Stimulated activated naive B cell treated with anti-CD40 and anti-IgM and Interleukin-4, amounts not matched to agents 10 μg/mL and 1 μg/mL and 100 μg/mL, for 72 hours (primary cell): ENCODE results near the gene GLB1L2.

Source experiments
- ATAC-seq, 2 donors: fragments of 150-1000 bp; cut with Tn5 transposase; replicated peaks; 2 replicates each; pipeline ENCODE4 v1.10.0; 2021; ENCODE audit warnings: moderate library complexity in 1 of 2
- DNase-seq: peaks from one replicate; pipeline ENCODE4 v3.0.0; 2021
- H3K27ac Mint-ChIP-seq: one replicate; pipeline ENCODE4 v1.8.0; 2022; ENCODE audit warnings: mild to moderate bottlenecking, mixed read lengths
- H3K27me3 Mint-ChIP-seq, 2 donors: one replicate each; pipeline ENCODE4 v1.8.0; 2022; ENCODE audit warnings: mixed read lengths in 2 of 2
- H3K36me3 Mint-ChIP-seq, 2 donors: one replicate each; pipeline ENCODE4 v1.8.0; 2022; ENCODE audit warnings: mixed read lengths in 2 of 2, mild to moderate bottlenecking in 1 of 2
- H3K4me1 Mint-ChIP-seq, 2 donors: one replicate each; pipeline ENCODE4 v1.8.0; 2022; ENCODE audit warnings: mixed read lengths in 2 of 2, mild to moderate bottlenecking in 1 of 2
- H3K4me3 Mint-ChIP-seq, 2 donors: one replicate each; pipeline ENCODE4 v1.8.0; 2022; ENCODE audit warnings: mild to moderate bottlenecking in 2 of 2, mixed read lengths in 2 of 2, moderate library complexity in 1 of 2
- H3K9me3 Mint-ChIP-seq, 2 donors: one replicate each; pipeline ENCODE4 v1.8.0; 2022; ENCODE audit warnings: mixed read lengths in 2 of 2, mild to moderate bottlenecking in 1 of 2

The GLB1L2 gene

GRCh38 chr11:134386945-134387344 lies 55.2 kb downstream of the GLB1L2 start:
- H3K27ac Mint-ChIP-seq: no peak overlapping the region
- H3K9me3 Mint-ChIP-seq: no peaks in the 10 kb centered on the region
- DNase-seq (no peak), ATAC-seq (no peak)
- peaks cover 3 to 5% of the 10 kb centered on the region in 2 donors for H3K4me1 Mint-ChIP-seq
- H3K27me3 Mint-ChIP-seq: peaks cover 14 to 15% of the 10 kb centered on the region in 2 donors
- no peaks in the 10 kb centered on the region for H3K36me3 Mint-ChIP-seq
- H3K4me3 Mint-ChIP-seq: no peak overlapping the region

DNA sequence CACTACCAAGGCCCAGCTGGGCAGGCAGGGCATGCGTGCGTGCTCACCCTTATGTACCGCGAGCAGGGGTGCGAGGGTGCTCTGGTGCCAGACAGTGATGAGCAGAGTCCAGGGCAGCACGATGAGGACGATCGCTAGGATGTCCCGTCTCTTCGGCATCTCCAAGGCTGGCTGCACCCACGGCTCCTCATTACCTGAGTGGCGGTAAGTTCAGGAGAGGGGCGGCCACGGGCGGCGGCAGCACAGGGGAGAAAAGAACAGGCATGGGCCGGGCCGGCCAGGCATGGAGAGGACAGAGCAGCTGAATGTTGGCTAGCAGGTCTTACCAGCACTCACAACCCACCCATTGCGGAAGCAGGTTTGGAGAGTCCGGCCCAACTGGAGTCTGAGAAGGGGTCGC lies 55.7 kb downstream of the GLB1L2 start:
- Mint-ChIP-seq H3K4me3 (no peak overlapping the region), H3K27me3 (peaks cover 14 to 15% of the 10 kb centered on the region in 2 donors), H3K36me3 (no peaks in the 10 kb centered on the region), H3K4me1 (peaks cover 3 to 5% of the 10 kb centered on the region in 2 donors), H3K9me3 (no peaks in the 10 kb centered on the region), H3K27ac (no peak overlapping the region)
- DNase-seq (no peak), ATAC-seq (no peak)

GRCh38 chr11:134388590-134388989 lies 56.8 kb downstream of the GLB1L2 start:
- Mint-ChIP-seq H3K4me3 (no peak overlapping the region), H3K27me3 (peaks cover 14 to 19% of the 10 kb centered on the region in 2 donors)

GRCh38 chr11:134389464-134390180 lies 57.8 kb downstream of the GLB1L2 start:
- Mint-ChIP-seq H3K27me3 (peaks cover 14 to 19% of the 10 kb centered on the region in 2 donors), H3K4me1 (peaks cover 3 to 5% of the 10 kb centered on the region in 2 donors), H3K9me3 (no peaks in the 10 kb centered on the region), H3K36me3 (no peaks in the 10 kb centered on the region), H3K27ac (no peak overlapping the region), H3K4me3 (no peak overlapping the region)
- DNase-seq (no peak), ATAC-seq (no peak)

More at GRCh38 chr11:134388590-134388989, 56.8 kb downstream of the GLB1L2 start:
- Mint-ChIP-seq H3K4me1 (peaks cover 3 to 5% of the 10 kb centered on the region in 2 donors), H3K36me3 (no peaks in the 10 kb centered on the region), H3K9me3 (no peaks in the 10 kb centered on the region), H3K27ac (no peak overlapping the region)
- ATAC-seq (no peak), DNase-seq (no peak)

DNA sequence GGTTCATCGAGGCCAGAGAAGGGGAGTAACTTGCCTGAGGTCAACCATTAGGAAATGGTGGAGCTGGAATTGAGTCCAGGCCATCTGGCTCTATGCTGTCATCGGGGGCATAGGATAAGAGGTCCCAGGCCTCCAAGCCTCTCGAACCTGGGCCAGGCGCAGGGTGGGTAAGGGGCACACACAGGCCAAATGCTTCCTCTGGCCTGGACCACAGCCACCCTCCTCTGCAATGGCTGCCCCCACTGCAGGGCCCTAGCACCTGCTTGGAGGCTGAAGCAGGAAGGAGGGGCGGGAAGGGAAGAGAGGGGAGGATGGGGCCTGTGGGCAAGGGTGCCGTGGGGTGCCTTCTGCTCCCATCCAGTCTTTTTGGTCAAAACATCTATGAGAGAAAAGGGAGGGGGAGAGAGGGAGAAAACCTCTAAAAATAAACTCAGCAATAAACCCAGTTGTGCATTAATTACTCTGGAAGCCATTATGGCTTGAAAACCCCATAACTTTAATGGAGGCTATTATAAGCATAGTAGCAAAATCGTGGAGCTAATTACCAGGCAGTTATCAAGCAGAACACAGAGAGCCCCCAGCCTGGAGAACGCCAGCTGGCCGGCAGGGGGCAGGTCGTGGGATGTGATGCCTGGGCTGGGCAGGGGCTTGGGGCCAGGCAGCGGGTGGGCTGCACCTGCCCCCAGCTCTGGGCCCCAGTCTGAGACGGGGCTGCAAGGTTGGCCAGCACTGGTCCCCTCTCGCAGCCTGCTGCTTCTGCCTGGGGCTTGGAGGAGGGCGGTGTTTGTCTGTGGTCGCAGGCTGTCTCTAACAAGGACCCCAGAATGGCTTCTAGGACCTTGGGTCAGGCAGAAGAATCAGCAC lies 59.1 kb downstream of the GLB1L2 start:
- peaks cover 3 to 5% of the 10 kb centered on the region in 2 donors for H3K4me1 Mint-ChIP-seq
- ATAC-seq (no peak), DNase-seq (no peak)
- H3K4me3 Mint-ChIP-seq: no peak overlapping the region
- no peaks in the 10 kb centered on the region for H3K36me3 Mint-ChIP-seq
- H3K27ac Mint-ChIP-seq: no peak overlapping the region
- peaks cover 14 to 19% of the 10 kb centered on the region in 2 donors for H3K27me3 Mint-ChIP-seq
- no peaks in the 10 kb centered on the region for H3K9me3 Mint-ChIP-seq

GRCh38 chr11:134391656-134392055 lies 59.9 kb downstream of the GLB1L2 start:
- ATAC-seq (no peak), DNase-seq (no peak)
- Mint-ChIP-seq H3K36me3 (no peaks in the 10 kb centered on the region), H3K27ac (no peak overlapping the region), H3K27me3 (peaks cover 12 to 18% of the 10 kb centered on the region in 2 donors), H3K4me3 (no peak overlapping the region), H3K9me3 (no peaks in the 10 kb centered on the region), H3K4me1 (peaks cover 3 to 5% of the 10 kb centered on the region in 2 donors)

GRCh38 chr11:134392953-134393615 lies 61.3 kb downstream of the GLB1L2 start:
- H3K4me3 Mint-ChIP-seq: no peak overlapping the region
- no peak for DNase-seq
- H3K9me3 Mint-ChIP-seq: no peaks in the 10 kb centered on the region
- no peaks in the 10 kb centered on the region for H3K36me3 Mint-ChIP-seq
- no peak overlapping the region for H3K27ac Mint-ChIP-seq
- H3K27me3 Mint-ChIP-seq: peaks cover 8 to 9% of the 10 kb centered on the region in 2 donors
- no peaks in the 10 kb centered on the region for H3K4me1 Mint-ChIP-seq
- no peak for ATAC-seq

- Mint-ChIP-seq H3K27me3 (peaks cover 9% of the 10 kb centered on the region in 2 donors), H3K4me3 (no peak overlapping the region), H3K36me3 (no peaks in the 10 kb centered on the region), H3K4me1 (no peaks in the 10 kb centered on the region), H3K9me3 (no peaks in the 10 kb centered on the region), H3K27ac (no peak overlapping the region)
- ATAC-seq (no peak), DNase-seq (no peak)
Measured at GRCh38 chr11:134393638-134394037, 61.9 kb downstream of the GLB1L2 start.

- no peaks in the 10 kb centered on the region for H3K36me3 Mint-ChIP-seq
- no peaks in the 10 kb centered on the region for H3K9me3 Mint-ChIP-seq
- H3K27ac Mint-ChIP-seq: peak overlapping the region; percentile 42
- no peak overlapping the region for H3K4me3 Mint-ChIP-seq
- no peak for DNase-seq
- no peak for ATAC-seq
- peaks cover 9 to 15% of the 10 kb centered on the region in 2 donors for H3K27me3 Mint-ChIP-seq
- no peaks in the 10 kb centered on the region for H3K4me1 Mint-ChIP-seq
Measured at GRCh38 chr11:134394311-134394710, 62.5 kb downstream of the GLB1L2 start.

DNA sequence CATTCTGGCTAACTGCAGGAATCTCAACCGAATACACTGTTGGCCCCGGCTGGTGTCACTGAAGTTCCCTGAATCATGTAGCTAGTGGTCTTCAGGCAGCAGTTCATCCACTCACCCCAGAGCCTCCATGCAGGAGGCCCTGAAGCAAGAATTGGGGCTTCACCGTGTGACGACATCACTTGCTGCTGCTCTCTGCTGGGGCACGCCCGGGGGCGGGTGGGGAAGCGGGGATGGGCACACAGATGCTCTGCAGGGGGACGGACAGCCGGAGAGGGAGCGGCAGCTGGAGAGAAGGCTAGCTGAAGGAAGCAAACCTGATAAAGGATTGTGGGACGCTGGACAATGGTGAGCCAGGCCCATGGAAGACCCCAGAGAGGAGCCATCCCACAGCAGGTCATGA lies 63.2 kb downstream of the GLB1L2 start:
- H3K9me3 Mint-ChIP-seq: no peaks in the 10 kb centered on the region
- no peak for DNase-seq
- H3K4me3 Mint-ChIP-seq: no peak overlapping the region
- H3K36me3 Mint-ChIP-seq: no peaks in the 10 kb centered on the region
- ATAC-seq: no peak
- H3K27ac Mint-ChIP-seq: no peak overlapping the region
- H3K27me3 Mint-ChIP-seq: peaks cover 9 to 16% of the 10 kb centered on the region in 2 donors
- no peaks in the 10 kb centered on the region for H3K4me1 Mint-ChIP-seq

DNA sequence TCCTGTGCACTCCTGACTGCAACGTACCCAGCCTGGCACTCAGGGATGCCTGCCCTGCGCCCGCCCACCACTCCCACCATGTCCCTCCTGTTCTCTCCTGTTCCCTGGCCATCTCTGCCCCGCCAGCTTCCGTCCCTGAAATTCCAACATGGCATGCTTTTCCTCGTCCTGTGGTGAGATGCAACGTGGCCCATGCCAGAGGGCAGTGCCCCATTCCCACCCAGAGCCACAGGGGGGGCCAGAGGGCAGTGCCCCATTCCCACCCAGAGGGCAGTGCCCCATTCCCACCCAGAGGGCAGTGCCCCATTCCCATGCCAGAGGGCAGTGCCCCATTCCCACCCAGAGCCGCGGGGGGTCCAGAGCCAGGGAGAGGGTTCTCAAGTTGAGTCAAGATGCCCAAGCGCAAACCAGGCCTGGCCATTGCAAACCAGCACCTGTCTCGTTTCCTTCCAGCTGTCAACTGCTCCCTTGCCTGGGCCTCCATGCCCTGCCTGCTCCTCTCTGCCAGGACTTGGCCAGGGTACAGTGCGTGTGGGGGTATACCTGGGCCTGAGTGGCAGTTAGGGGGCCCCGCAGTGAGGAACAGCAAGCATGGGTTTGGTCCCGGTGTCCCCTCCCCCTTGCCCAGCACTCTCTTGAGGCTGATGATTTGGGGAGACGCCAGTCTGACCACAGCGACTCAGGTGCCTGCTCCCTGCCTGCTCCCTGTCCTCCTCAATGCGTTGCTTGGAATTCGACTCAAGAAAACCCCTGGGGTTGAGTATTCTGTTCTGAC lies 65.7 kb downstream of the GLB1L2 start:
- H3K27me3 Mint-ChIP-seq: peaks cover 14 to 26% of the 10 kb centered on the region in 2 donors

GRCh38 chr11:134398079-134398444 lies 66.3 kb downstream of the GLB1L2 start:
- ATAC-seq (no peak), DNase-seq (no peak)
- H3K27ac Mint-ChIP-seq: no peak overlapping the region
- H3K36me3 Mint-ChIP-seq: no peaks in the 10 kb centered on the region
- H3K9me3 Mint-ChIP-seq: no peaks in the 10 kb centered on the region
- H3K4me3 Mint-ChIP-seq: no peak overlapping the region
- no peaks in the 10 kb centered on the region for H3K4me1 Mint-ChIP-seq
- H3K27me3 Mint-ChIP-seq: peaks cover 14 to 26% of the 10 kb centered on the region in 2 donors

More for the DNA sequence above, 65.7 kb downstream of the GLB1L2 start:
- DNase-seq (no peak), ATAC-seq (no peak)
- Mint-ChIP-seq H3K4me3 (no peak overlapping the region), H3K36me3 (no peaks in the 10 kb centered on the region), H3K27ac (no peak overlapping the region), H3K4me1 (no peaks in the 10 kb centered on the region), H3K9me3 (no peaks in the 10 kb centered on the region)

GRCh38 chr11:134398644-134399292 lies 67.0 kb downstream of the GLB1L2 start:
- Mint-ChIP-seq H3K27me3 (peaks cover 10 to 32% of the 10 kb centered on the region in 2 donors), H3K9me3 (no peaks in the 10 kb centered on the region), H3K4me1 (no peaks in the 10 kb centered on the region), H3K36me3 (no peaks in the 10 kb centered on the region), H3K4me3 (no peak overlapping the region), H3K27ac (no peak overlapping the region)
- ATAC-seq: no peak
- DNase-seq: no peak
